MG63 (cell line): ENCODE data around the gene GPR151. TPM values are rescaled to one million over a fixed set of nuclear protein-coding genes. Genes with fewer than 3 reads are reported as not detected.

Experiments
- DNase-seq: peaks from one replicate; pipeline ENCODE4 v3.0.0-alpha.2; 2020
- H3K27me3 ChIP-seq: fragments of 250-450 bp; sonication (Bioruptor Pico); 2 replicates; pipeline ENCODE4 v1.5.1; 2020; ENCODE audit warnings: mild to moderate bottlenecking, moderate library complexity
- H3K36me3 ChIP-seq: fragments of 250-450 bp; sonication (Bioruptor Pico); 2 replicates; pipeline ENCODE4 v1.5.1; 2020; ENCODE audit warnings: mild to moderate bottlenecking, moderate library complexity
- H3K4me3 ChIP-seq: fragments of 250-450 bp; sonication (Bioruptor Pico); 2 replicates; pipeline ENCODE4 v1.5.1; 2020; ENCODE audit warnings: mild to moderate bottlenecking, moderate library complexity
- H3K9me3 ChIP-seq: fragments of 250-450 bp; sonication (Bioruptor Pico); 2 replicates; pipeline ENCODE4 v1.5.1; 2020; ENCODE audit warnings: mild to moderate bottlenecking, moderate library complexity
- total RNA-seq: library from RNA; depleted of rRNA; stranded (reverse); fragments of >200 nt; shearing (Covaris generic); gene quantifications from 2 replicates; pipeline ENCODE4 v1.2.3, GENCODE V29; 2014; ENCODE audit warnings: low replicate concordance

The GPR151 gene
- total RNA-seq, 1 experiment from 2014 or later, result not detected

DNA sequence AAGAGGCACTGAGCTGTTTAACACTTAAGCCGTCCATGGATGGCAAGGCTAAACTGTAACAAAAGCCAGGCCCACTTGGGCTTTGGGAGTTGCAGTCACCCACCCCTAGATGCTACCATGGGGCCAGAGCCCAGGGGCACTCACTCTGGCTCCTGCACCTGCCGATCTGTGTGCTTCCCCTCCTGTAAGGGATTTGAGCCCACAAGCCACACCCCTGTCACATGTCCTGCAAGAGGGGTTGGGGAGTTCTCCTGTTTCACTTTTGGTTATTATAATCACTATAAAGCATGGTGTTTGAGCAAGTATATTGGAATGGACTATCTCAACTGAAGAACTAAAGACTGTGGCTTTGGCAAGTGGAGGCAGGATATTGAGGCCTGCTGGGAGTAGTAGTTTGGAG is 14.0 kb upstream of the GPR151 start:
- no peak for DNase-seq
- H3K4me3 ChIP-seq, result no peak overlapping the region

DNA sequence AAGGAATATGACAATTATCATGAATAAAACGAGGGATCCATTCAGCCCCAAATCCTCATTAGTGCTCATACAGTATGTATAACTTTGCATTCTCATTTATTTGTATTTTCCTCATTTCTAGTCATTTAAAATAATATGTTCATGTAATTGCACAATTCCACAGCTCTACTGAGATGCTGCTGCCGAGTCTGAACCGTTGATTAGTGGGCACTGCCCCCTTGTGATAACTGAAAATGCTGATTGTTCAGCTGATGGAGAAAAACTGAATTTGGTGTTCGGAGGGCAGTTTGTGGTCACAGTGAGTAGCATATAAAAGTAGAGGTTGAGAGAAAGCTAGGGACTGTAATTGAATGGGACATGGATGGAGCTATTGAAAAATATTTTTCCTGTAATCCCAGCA is 12.2 kb upstream of the GPR151 start:
- Histone ChIP-seq H3K9me3 (no peaks in the 10 kb centered on the region), H3K36me3 (no peaks in the 10 kb centered on the region), H3K4me3 (no peak overlapping the region), H3K27me3 (peaks cover 25% of the 10 kb centered on the region)
- no peak for DNase-seq

More for the DNA sequence above, 14.0 kb upstream of the GPR151 start:
- peaks cover 19% of the 10 kb centered on the region for H3K27me3 ChIP-seq
- no peaks in the 10 kb centered on the region for H3K36me3 ChIP-seq
- no peaks in the 10 kb centered on the region for H3K9me3 ChIP-seq

- Histone ChIP-seq H3K4me3 (no peak overlapping the region), H3K27me3 (peaks cover 25% of the 10 kb centered on the region), H3K36me3 (no peaks in the 10 kb centered on the region), H3K9me3 (no peaks in the 10 kb centered on the region)
- no peak for DNase-seq
Measured at GRCh38 chr5:146527785-146528184, 11.8 kb upstream of the GPR151 start.

DNA sequence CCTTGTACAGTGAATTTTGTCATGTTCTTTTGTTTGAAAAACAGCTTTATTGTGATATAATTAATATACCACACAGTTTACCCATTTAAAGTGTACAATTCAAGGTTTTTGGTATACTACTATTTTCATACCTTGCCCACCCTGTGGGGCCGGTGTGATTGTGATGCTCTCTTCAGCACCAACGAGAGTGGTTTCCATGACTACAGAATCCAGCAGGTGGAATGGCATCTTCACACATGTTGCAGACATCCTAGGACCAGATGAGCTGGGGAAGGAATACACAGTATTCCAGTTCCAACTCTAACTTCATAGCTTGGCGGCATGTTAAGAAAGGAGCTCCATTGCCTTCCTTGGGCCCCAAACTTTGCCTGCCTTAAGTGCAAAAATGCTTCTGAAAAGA is 7.7 kb upstream of the GPR151 start:
- Histone ChIP-seq H3K36me3 (no peaks in the 10 kb centered on the region), H3K27me3 (peaks cover 25% of the 10 kb centered on the region), H3K4me3 (no peak overlapping the region), H3K9me3 (no peaks in the 10 kb centered on the region)
- no peak for DNase-seq

- Histone ChIP-seq H3K27me3 (peaks cover 9% of the 10 kb centered on the region), H3K9me3 (no peaks in the 10 kb centered on the region), H3K4me3 (no peak overlapping the region), H3K36me3 (no peaks in the 10 kb centered on the region)
- no peak for DNase-seq
Measured at GRCh38 chr5:146521403-146522106, 5.6 kb upstream of the GPR151 start.

GRCh38 chr5:146520731-146521130 is 4.7 kb upstream of the GPR151 start:
- Histone ChIP-seq H3K4me3 (no peak overlapping the region), H3K9me3 (no peaks in the 10 kb centered on the region), H3K27me3 (peaks cover 9% of the 10 kb centered on the region), H3K36me3 (no peaks in the 10 kb centered on the region)
- no peak for DNase-seq

- Histone ChIP-seq H3K27me3 (peaks cover 6% of the 10 kb centered on the region), H3K36me3 (no peaks in the 10 kb centered on the region), H3K9me3 (no peaks in the 10 kb centered on the region)
Measured at GRCh38 chr5:146519554-146519953, 3.6 kb upstream of the GPR151 start.

DNA sequence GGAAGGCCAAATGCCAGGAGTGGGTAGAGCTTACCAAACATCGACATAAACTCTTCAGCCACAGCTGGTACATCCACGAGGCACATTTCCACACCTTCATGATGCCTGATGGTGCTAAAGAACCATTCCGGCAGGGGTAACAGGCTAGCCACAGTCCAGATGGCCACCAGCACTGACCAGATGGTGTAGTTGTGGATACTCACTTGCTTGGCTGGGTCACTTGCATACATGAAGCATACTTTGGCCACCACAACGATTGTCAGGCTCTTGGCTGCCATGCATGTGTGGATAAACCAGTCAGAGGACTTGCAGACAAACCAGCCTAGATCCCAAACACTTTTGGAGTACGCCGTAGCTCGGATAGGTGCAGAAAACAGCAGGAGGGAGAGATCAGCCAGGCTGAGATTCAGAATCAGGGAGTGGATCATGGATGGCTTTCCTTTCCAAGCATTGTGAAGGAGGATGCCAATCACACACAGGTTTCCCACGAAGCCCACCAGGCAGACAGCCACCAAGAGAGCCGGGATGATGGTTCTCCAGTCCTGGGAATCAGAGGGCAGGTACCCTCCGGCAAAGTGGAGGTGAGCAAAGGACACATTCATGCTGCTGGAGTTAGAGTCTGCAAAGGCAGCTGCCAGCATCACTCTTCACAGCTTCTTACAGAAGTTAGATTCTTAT is 378 bp downstream of the GPR151 start:
- Histone ChIP-seq H3K36me3 (peaks cover 23% of the 10 kb centered on the region), H3K4me3 (no peak overlapping the region), H3K27me3 (no peaks in the 10 kb centered on the region), H3K9me3 (no peaks in the 10 kb centered on the region)
- DNase-seq, result no peak

More at GRCh38 chr5:146519554-146519953, 3.6 kb upstream of the GPR151 start:
- no peak overlapping the region for H3K4me3 ChIP-seq
- DNase-seq, result no peak

- Histone ChIP-seq H3K36me3 (peaks cover 31% of the 10 kb centered on the region), H3K4me3 (no peak overlapping the region), H3K27me3 (no peaks in the 10 kb centered on the region), H3K9me3 (no peaks in the 10 kb centered on the region)
- no peak for DNase-seq
Measured at GRCh38 chr5:146514575-146514974, 1.4 kb downstream of the GPR151 start.

DNA sequence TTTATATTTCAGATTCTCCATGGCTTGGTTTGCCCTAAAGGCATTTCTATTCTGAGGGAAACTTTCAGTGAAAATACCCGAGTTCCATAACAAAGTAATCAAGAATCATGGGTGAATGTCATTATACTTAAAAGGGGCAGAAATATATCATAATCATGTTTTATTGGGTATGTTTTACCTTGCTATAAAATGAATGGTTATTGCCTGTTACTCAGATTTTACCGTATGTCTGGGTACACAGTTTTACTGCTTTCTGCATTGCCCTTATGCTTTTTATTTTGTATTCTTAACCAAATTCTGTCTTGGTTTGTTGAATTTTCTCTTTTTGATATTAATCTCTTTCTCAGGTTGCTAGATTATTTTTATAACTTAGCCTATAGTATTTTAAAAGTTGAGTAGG is 2.5 kb downstream of the GPR151 start:
- Histone ChIP-seq H3K36me3 (peaks cover 43% of the 10 kb centered on the region), H3K9me3 (no peaks in the 10 kb centered on the region), H3K27me3 (no peaks in the 10 kb centered on the region)

GRCh38 chr5:146510559-146511125 is 5.3 kb downstream of the GPR151 start:
- Histone ChIP-seq H3K27me3 (no peaks in the 10 kb centered on the region), H3K36me3 (peaks cover 69% of the 10 kb centered on the region), H3K9me3 (no peaks in the 10 kb centered on the region), H3K4me3 (no peak overlapping the region)
- DNase-seq, result no peak

More for the DNA sequence above, 2.5 kb downstream of the GPR151 start:
- no peak for DNase-seq
- H3K4me3 ChIP-seq, result no peak overlapping the region

GRCh38 chr5:146507428-146507827 is 8.6 kb downstream of the GPR151 start:
- no peak overlapping the region for H3K4me3 ChIP-seq
- no peaks in the 10 kb centered on the region for H3K9me3 ChIP-seq

DNA sequence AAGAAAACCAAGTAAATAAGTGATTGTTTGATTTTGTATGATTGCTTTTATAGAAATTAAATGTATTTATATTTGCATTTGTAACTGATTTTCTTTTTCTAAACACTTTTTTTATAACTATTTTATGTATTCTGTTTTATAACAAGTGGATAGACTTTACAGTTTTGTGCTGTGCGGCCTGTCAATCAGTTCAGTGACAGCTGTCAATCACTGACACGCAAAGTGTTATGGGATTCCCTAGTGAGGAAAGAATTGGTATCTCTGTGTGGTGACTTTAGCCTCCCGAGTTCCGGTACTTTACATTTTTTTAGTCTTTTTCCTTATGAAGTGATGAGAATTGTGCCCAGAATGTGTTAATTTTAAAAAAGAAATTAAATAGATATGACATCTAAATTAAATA is 16.3 kb downstream of the GPR151 start:
- Histone ChIP-seq H3K4me3 (no peak overlapping the region), H3K27me3 (no peaks in the 10 kb centered on the region), H3K9me3 (no peaks in the 10 kb centered on the region), H3K36me3 (peaks cover 91% of the 10 kb centered on the region)
- no peak for DNase-seq

More at GRCh38 chr5:146507428-146507827, 8.6 kb downstream of the GPR151 start:
- DNase-seq, result no peak
- peaks cover 90% of the 10 kb centered on the region for H3K36me3 ChIP-seq
- H3K27me3 ChIP-seq, result no peaks in the 10 kb centered on the region

DNA sequence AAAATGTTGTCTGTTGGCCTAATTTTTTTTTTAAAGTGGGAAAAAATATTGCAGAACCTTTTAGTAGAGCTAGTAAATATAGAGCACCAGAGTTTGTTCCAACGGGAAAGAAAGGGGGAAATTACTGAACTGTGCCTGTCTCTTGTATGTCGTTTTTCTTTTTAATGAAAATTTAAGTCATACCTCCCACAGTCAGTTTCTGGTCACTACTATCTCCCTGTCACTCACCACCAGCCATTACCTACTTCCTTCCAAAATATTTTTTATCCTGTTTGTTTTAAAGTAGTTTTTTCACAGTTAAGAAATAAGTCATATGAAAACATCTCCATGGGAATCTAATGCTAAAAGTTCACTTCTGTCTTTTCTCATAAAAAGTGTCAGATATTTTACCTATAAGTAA is 21.3 kb downstream of the GPR151 start:
- Histone ChIP-seq H3K27me3 (no peaks in the 10 kb centered on the region), H3K36me3 (peaks cover 88% of the 10 kb centered on the region), H3K9me3 (no peaks in the 10 kb centered on the region), H3K4me3 (no peak overlapping the region)
- no peak for DNase-seq

GRCh38 chr5:146490089-146490843 is 25.7 kb downstream of the GPR151 start:
- no peak overlapping the region for H3K4me3 ChIP-seq

DNA sequence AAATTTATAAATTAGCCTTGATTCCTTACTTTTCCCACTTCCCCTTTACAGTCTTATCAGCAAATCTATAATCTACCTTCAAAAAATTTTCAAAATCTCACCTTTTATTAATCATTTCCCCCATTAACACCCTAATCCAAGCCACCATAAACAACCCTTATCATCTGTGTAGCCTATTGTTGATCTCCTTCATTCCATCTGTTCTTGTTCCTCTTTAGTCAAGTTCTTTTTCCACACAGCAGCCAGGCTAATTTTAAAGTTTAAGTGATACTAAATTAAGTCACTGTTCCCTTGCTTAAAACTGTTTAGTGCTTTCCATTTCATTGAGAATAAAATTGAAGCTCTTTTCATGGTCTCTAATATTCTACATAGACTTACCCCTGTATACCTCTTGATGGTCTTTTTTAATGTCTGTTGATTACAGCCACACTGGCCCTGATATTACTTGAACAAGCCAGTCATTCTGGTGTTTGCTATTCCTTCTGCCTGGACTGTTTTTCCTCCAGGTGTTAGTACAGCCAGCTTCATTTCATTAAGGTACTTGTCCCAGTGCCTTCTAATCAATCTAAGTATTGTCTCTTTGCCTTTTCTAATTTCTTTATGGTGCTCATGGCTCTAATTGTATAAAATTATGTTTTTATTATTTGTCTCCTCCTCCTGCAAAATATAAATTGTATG is 31.1 kb downstream of the GPR151 start:
- no peaks in the 10 kb centered on the region for H3K27me3 ChIP-seq
- no peaks in the 10 kb centered on the region for H3K9me3 ChIP-seq
- H3K4me3 ChIP-seq, result no peak overlapping the region
- H3K36me3 ChIP-seq, result peaks cover 99% of the 10 kb centered on the region
- DNase-seq, result no peak

More at GRCh38 chr5:146490089-146490843, 25.7 kb downstream of the GPR151 start:
- no peak for DNase-seq
- Histone ChIP-seq H3K27me3 (no peaks in the 10 kb centered on the region), H3K9me3 (no peaks in the 10 kb centered on the region), H3K36me3 (peaks cover 91% of the 10 kb centered on the region)
